OCI-LY7 (cell line): ENCODE measurements around the gene MAST2.

Source experiments
- EZH2phosphoT487 ChIP-seq: fragments of 200-600 bp; sonication (generic); IDR thresholded peaks from 2 replicates; pipeline ENCODE4 v1.6.1; 2018; ENCODE audit warnings: low read depth, borderline replicate concordance, mild to moderate bottlenecking, mixed run types, antibody characterized with exemption, low read length, moderate library complexity, mixed read lengths
- TF ChIP-seq, protein P1 (sequence below): fragments of 200-600 bp; sonication (generic); conservative IDR thresholded peaks from 2 replicates; pipeline ENCODE4 v1.5.1; 2014; ENCODE audit warnings: mild to moderate bottlenecking, antibody characterized with exemption, low read length, moderate library complexity, mixed read lengths

DNA sequence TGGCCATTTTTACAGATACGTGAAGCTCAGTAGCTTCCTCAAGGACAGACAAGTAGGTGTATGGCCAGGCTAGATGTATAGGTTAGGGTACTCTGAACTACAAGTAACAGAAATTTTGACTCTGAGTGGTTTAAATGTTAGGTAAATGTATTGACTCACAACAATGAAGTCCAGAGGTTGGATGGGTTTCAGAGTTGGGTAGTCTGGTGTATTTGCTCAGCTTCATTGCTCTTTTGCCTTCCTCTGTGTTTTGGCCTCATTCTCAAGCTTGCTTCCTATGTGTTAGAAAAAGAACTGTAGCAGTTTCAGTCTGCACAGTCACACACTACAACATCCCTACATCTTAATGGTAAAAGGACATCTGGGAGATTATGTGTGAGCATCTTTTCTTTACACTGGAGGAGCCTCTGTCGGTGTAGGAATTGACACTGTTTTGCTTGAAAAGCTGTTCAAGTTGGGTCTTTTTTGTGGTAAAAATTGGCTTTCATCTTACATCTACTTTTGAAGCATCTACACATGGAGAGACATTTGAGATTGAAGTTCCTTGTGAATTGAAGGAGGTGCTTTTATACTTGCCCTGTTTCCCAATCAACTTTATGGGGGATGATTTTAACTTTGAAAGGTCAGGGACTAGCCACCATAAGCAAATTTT, 64.4 kb downstream of the MAST2 start:
- TF ChIP-seq, protein P1, sequence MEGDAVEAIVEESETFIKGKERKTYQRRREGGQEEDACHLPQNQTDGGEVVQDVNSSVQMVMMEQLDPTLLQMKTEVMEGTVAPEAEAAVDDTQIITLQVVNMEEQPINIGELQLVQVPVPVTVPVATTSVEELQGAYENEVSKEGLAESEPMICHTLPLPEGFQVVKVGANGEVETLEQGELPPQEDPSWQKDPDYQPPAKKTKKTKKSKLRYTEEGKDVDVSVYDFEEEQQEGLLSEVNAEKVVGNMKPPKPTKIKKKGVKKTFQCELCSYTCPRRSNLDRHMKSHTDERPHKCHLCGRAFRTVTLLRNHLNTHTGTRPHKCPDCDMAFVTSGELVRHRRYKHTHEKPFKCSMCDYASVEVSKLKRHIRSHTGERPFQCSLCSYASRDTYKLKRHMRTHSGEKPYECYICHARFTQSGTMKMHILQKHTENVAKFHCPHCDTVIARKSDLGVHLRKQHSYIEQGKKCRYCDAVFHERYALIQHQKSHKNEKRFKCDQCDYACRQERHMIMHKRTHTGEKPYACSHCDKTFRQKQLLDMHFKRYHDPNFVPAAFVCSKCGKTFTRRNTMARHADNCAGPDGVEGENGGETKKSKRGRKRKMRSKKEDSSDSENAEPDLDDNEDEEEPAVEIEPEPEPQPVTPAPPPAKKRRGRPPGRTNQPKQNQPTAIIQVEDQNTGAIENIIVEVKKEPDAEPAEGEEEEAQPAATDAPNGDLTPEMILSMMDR, result no peak
- TF ChIP-seq EZH2phosphoT487, result no peak
